ENCODE results near the gene CTNNB1. TPM values are rescaled to one million over a fixed set of nuclear protein-coding genes. Genes with fewer than 3 reads are reported as not detected.
A peak's percentile ranks its signal among the peaks of the same experiment; 100 is the strongest.

The CTNNB1 gene
- total and polyA plus RNA-seq, 2 of the 13 experiments (the other 11 are each of a cell fraction or from before 2014, with no cell fraction given), result 398 to 489 TPM

- TF ChIP-seq ZNF646 (CRISPR knock-in tag; IDR thresholded peaks at IDR 0.05) (no peak), ETV6 (CRISPR knock-in tag; conservative IDR thresholded peaks at IDR 0.05) (peak; percentile 83; the same call in 1 of the 2 replicates), GLMP (CRISPR knock-in tag; IDR thresholded peaks at IDR 0.05; ENCODE audit: borderline replicate concordance) (no peak; the same call in 1 of the 2 replicates), MTERF4 (CRISPR knock-in tag; IDR thresholded peaks at IDR 0.05) (no peak; the same call in 1 of the 2 replicates), MEIS1 (CRISPR knock-in tag; IDR thresholded peaks at IDR 0.05; ENCODE audit: borderline replicate concordance) (peak; percentile 54), ZNF558 (CRISPR knock-in tag; IDR thresholded peaks at IDR 0.05; ENCODE audit: borderline replicate concordance) (peak; percentile 96; the same call in 1 of the 2 replicates), CC2D1A (CRISPR knock-in tag; IDR thresholded peaks at IDR 0.05) (no peak), FLYWCH1 (CRISPR knock-in tag; IDR thresholded peaks at IDR 0.05) (peak; percentile 68; the same call in 1 of the 2 replicates), FOXM1 (CRISPR knock-in tag; IDR thresholded peaks at IDR 0.05) (0 out of 2 replicates have a peak, but pooled peaks have one; percentile 19), KMT2B (CRISPR knock-in tag; IDR thresholded peaks at IDR 0.05) (peak; percentile 95), IRF9 (CRISPR knock-in tag; IDR thresholded peaks at IDR 0.05; ENCODE audit: borderline replicate concordance) (peak; percentile 85), HOXA5 (CRISPR knock-in tag; IDR thresholded peaks at IDR 0.05) (peak; percentile 98), ZNF577 (CRISPR knock-in tag; IDR thresholded peaks at IDR 0.05; ENCODE audit: borderline replicate concordance, low read depth) (peak; percentile 82; the same call in 1 of the 2 replicates), ZNF292 (CRISPR knock-in tag; IDR thresholded peaks at IDR 0.05; ENCODE audit: borderline replicate concordance, low read depth) (peak; percentile 65), ELK4 (CRISPR knock-in tag; IDR thresholded peaks at IDR 0.05; ENCODE audit: borderline replicate concordance) (no peak), REXO4 (CRISPR knock-in tag; IDR thresholded peaks at IDR 0.05; ENCODE audit: borderline replicate concordance) (0 out of 2 replicates have a peak, but pooled peaks have one; percentile 68)
Measured at GRCh38 chr3:41198950-41199865, at the start of gene CTNNB1 (continued).

Data from HepG2 (cell line).